GM12892 (cell line): Measurements from ENCODE around the gene SLC5A4.

Source experiments
- POLR2A ChIP-seq: IDR thresholded peaks from 2 replicates; pipeline ENCODE4 v1.6.1; 2011; ENCODE audit warnings: low read depth, low read length, control low read depth
- TAF1 ChIP-seq: IDR thresholded peaks from 2 replicates; pipeline ENCODE4 v1.6.1; 2011; ENCODE audit warnings: low read depth, mild to moderate bottlenecking, control low read depth, low read length, borderline replicate concordance

GRCh38 chr22:32208681-32209080 lies 46.5 kb downstream of the SLC5A4 start:
- TF ChIP-seq TAF1 (no peak), POLR2A (no peak)
